ENCODE data around the gene PDE9A.

DNA sequence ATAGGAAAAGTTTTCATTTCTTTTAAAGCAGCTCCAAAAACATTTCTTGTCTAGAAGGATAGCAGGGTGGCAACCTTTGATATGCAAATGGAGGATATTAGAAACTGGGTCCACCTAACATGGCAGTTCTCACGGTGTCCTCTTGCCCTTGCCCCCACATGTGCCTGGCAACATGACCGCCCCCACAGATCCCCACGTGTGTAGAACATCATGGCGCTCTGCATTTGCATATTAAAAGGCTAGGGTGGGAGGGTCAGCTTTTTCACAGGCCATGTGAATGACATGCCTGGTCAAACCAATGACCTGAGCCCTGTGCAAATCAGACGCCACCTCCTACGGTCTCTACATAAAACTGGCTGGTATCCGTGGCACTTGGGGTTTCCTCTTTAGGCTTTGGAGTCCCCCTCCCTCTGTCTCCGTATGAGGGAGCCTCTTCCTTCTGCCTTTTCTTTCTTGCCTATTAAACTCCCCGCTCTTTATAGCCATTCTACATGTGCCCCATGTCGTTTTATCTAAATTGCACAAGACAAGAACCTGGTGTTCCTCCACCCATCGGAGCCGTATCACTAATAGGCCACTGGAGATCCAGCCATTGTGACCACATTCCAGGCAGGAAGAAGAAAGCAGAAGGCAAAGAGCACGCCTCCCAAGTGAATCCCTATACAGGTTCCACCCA lies 154.7 kb downstream of the PDE9A start:
- TF ChIP-seq, protein P1, sequence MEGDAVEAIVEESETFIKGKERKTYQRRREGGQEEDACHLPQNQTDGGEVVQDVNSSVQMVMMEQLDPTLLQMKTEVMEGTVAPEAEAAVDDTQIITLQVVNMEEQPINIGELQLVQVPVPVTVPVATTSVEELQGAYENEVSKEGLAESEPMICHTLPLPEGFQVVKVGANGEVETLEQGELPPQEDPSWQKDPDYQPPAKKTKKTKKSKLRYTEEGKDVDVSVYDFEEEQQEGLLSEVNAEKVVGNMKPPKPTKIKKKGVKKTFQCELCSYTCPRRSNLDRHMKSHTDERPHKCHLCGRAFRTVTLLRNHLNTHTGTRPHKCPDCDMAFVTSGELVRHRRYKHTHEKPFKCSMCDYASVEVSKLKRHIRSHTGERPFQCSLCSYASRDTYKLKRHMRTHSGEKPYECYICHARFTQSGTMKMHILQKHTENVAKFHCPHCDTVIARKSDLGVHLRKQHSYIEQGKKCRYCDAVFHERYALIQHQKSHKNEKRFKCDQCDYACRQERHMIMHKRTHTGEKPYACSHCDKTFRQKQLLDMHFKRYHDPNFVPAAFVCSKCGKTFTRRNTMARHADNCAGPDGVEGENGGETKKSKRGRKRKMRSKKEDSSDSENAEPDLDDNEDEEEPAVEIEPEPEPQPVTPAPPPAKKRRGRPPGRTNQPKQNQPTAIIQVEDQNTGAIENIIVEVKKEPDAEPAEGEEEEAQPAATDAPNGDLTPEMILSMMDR (conservative IDR thresholded peaks at IDR 0.05) = no peak
- no peak for TF ChIP-seq EZH2 (IDR thresholded peaks at IDR 0.05; ENCODE audit: low read depth)
